Upper lobe of left lung (tissue), 4 donors: ENCODE data around the gene SERPINA5.

Experiments used
- EP300 ChIP-seq, 4 donors: sonication (generic); formaldehyde crosslinking; IDR thresholded peaks; one replicate each; pipeline ENCODE4 v1.5.1; 2017; ENCODE audit warnings: antibody characterized with exemption in 4 of 4, control low read depth in 2 of 4
- POLR2A ChIP-seq, 4 donors: fragments of 450-650 bp; IDR thresholded peaks; one replicate each; pipeline ENCODE4 v1.5.1; 2016 to 2017; ENCODE audit warnings: antibody characterized with exemption in 4 of 4, mild to moderate bottlenecking in 2 of 4
- POLR2AphosphoS5 ChIP-seq, 2 donors: sonication (generic); formaldehyde crosslinking; IDR thresholded peaks; one replicate each; pipeline ENCODE4 v1.5.1; 2017; ENCODE audit warnings: antibody characterized with exemption in 2 of 2
- TF ChIP-seq, protein P1 (sequence below), 6 experiments: fragments of 450-650 bp in 4 of 6; fragments of 200-600 bp in 2 of 6; sonication (generic) in 2 of 6; IDR thresholded peaks; one replicate each; pipeline ENCODE4 v1.5.1; 2016 to 2019; ENCODE audit warnings: antibody characterized with exemption in 6 of 6

DNA sequence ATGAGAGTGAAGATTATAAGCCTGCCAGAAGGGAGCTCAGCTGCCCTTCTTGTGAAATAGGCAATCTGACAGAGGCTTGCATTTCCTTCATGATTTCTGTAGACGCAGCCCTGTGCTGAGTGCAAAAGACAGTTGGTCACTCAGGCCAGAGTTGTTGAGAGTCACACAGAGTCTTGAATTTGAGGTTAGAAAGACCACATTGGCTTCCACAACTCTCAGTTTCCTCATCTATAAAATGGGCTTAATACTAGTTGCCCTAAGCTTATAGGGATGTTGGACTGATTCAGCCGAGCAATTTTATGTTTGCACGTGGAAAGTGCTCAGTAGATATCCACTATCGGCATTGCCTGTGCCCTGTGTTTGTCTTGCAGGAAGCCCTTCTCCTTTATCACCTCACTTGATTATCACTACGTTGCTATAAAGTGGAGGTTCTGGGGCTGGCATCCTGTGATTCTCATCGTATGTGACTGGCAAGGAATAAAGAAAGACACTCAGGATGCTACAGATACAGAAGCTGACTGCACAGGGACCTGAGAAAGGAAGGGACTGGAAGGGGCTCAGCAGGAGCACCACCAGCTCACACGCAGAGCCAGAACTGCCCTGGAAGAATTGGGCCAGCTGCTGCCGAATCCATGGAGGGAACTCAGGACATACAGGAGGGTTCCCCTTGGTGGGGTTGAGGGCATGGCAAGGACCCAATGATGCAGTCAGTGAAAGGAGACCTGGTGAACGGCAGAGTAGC, 39.8 kb upstream of the SERPINA5 start:
- TF ChIP-seq EP300 (IDR thresholded peaks at IDR 0.05) (no peak), POLR2A (IDR thresholded peaks at IDR 0.05) (no peak), POLR2AphosphoS5 (IDR thresholded peaks at IDR 0.05) (no peak)
- TF ChIP-seq, protein P1, sequence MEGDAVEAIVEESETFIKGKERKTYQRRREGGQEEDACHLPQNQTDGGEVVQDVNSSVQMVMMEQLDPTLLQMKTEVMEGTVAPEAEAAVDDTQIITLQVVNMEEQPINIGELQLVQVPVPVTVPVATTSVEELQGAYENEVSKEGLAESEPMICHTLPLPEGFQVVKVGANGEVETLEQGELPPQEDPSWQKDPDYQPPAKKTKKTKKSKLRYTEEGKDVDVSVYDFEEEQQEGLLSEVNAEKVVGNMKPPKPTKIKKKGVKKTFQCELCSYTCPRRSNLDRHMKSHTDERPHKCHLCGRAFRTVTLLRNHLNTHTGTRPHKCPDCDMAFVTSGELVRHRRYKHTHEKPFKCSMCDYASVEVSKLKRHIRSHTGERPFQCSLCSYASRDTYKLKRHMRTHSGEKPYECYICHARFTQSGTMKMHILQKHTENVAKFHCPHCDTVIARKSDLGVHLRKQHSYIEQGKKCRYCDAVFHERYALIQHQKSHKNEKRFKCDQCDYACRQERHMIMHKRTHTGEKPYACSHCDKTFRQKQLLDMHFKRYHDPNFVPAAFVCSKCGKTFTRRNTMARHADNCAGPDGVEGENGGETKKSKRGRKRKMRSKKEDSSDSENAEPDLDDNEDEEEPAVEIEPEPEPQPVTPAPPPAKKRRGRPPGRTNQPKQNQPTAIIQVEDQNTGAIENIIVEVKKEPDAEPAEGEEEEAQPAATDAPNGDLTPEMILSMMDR (IDR thresholded peaks at IDR 0.05), result no peak
